Activated CD4-positive, alpha-beta T cell treated with anti-CD3 and anti-CD28 coated beads, Interleukin-2, amount 50 U/mL, for 16 hours (primary cell): Measurements from ENCODE around the gene TOGARAM2.
"Not testable (repeated sequence)": the region's sequence is repeated elsewhere in the genome, so short reads cannot be mapped to it uniquely, and the experiment has no call there.

ENCODE experiments used
- DNase-seq: peaks from one replicate; pipeline ENCODE4 v3.0.0-alpha.2; 2020

The TOGARAM2 gene

GRCh38 chr2:29079887-29080286, 98.8 kb downstream of the TOGARAM2 start:
- DNase-seq = no peak

GRCh38 chr2:29080886-29081743, 100.0 kb downstream of the TOGARAM2 start:
- DNase-seq = no peak

- no peak for DNase-seq
Measured at GRCh38 chr2:29082804-29083495, 101.9 kb downstream of the TOGARAM2 start.

- no peak for DNase-seq
Measured at GRCh38 chr2:29084554-29084953, 103.5 kb downstream of the TOGARAM2 start.

GRCh38 chr2:29090311-29090710, 109.2 kb downstream of the TOGARAM2 start:
- DNase-seq = not testable (repeated sequence)

GRCh38 chr2:29096969-29097368, 115.9 kb downstream of the TOGARAM2 start:
- no peak for DNase-seq

GRCh38 chr2:29097569-29097968, 116.5 kb downstream of the TOGARAM2 start:
- DNase-seq = no peak

- no peak for DNase-seq
Measured at GRCh38 chr2:29100564-29100963, 119.5 kb downstream of the TOGARAM2 start.
